MM.1S (cell line): ENCODE measurements around the gene PCAT6.

Source experiments
- DNase-seq: peaks from one replicate; pipeline ENCODE4 v3.0.0-alpha.2; 2015
- H2AFZ ChIP-seq: fragments of 300-600 bp; sonication (generic); 2 replicates; pipeline ENCODE4 v1.6.0; 2016; ENCODE audit warnings: antibody characterized with exemption, low read length
- H3F3A ChIP-seq: fragments of 300-600 bp; sonication (generic); 2 replicates; pipeline ENCODE4 v1.6.1; 2016; ENCODE audit warnings: mild to moderate bottlenecking, antibody characterized with exemption, low read length, moderate library complexity, mixed read lengths; ENCODE audit not compliant: insufficient read depth
- H3K27ac ChIP-seq: fragments of 300-600 bp; sonication (generic); 2 replicates; pipeline ENCODE4 v1.5.1; 2016; ENCODE audit warnings: mild to moderate bottlenecking, low read length
- H3K27me3 ChIP-seq: fragments of 300-600 bp; sonication (generic); replicated peaks from 2 replicates; pipeline ENCODE4 v1.6.0; 2016; ENCODE audit warnings: low read length; ENCODE audit not compliant: insufficient read depth
- H3K36me3 ChIP-seq: fragments of 300-600 bp; sonication (generic); replicated peaks from 2 replicates; pipeline ENCODE4 v1.6.1; 2016; ENCODE audit warnings: mild to moderate bottlenecking, low read length, mixed read lengths; ENCODE audit not compliant: insufficient read depth
- H3K4me1 ChIP-seq: fragments of 300-600 bp; sonication (generic); 2 replicates; pipeline ENCODE4 v1.6.1; 2016; ENCODE audit warnings: low read length, mixed read lengths
- H3K4me2 ChIP-seq: fragments of 300-600 bp; sonication (generic); 2 replicates; pipeline ENCODE4 v1.6.0; 2016; ENCODE audit warnings: low read depth, low read length
- H3K4me3 ChIP-seq: fragments of 300-600 bp; sonication (generic); 2 replicates; pipeline ENCODE4 v1.5.1; 2016; ENCODE audit warnings: low read length, mixed read lengths
- H3K79me2 ChIP-seq: fragments of 300-600 bp; sonication (generic); 2 replicates; pipeline ENCODE4 v1.6.1; 2016; ENCODE audit warnings: mixed run types, low read length, mixed read lengths
- H3K9ac ChIP-seq: fragments of 300-600 bp; sonication (generic); 2 replicates; pipeline ENCODE4 v1.6.1; 2016; ENCODE audit warnings: low read length, mixed read lengths
- H3K9me2 ChIP-seq: fragments of 300-600 bp; sonication (generic); replicated peaks from 2 replicates; pipeline ENCODE4 v1.6.1; 2016; ENCODE audit warnings: mild to moderate bottlenecking, low read length, mixed read lengths; ENCODE audit not compliant: insufficient read depth
- H3K9me3 ChIP-seq: fragments of 300-600 bp; sonication (generic); replicated peaks from 2 replicates; pipeline ENCODE4 v1.6.1; 2016; ENCODE audit warnings: mild to moderate bottlenecking, low read length, mixed read lengths; ENCODE audit not compliant: insufficient read depth
- H4K20me1 ChIP-seq: fragments of 300-600 bp; sonication (generic); 2 replicates; pipeline ENCODE4 v1.6.1; 2016; ENCODE audit warnings: mild to moderate bottlenecking, low read length, moderate library complexity, mixed read lengths; ENCODE audit not compliant: insufficient read depth
- CTCF ChIP-seq: fragments of 300-600 bp; sonication (generic); IDR thresholded peaks from 2 replicates; pipeline ENCODE4 v1.5.1; 2016; ENCODE audit warnings: antibody characterized with exemption, low read length, mixed read lengths
- EZH2 ChIP-seq: fragments of 300-600 bp; sonication (generic); optimal IDR thresholded peaks from 2 replicates; pipeline ENCODE3; 2017; ENCODE audit warnings: low read depth, mild to moderate bottlenecking, antibody characterized with exemption, low read length, mixed read lengths
- EZH2phosphoT487 ChIP-seq: fragments of 300-600 bp; sonication (generic); IDR thresholded peaks from 2 replicates; pipeline ENCODE4 v1.6.1; 2018; ENCODE audit warnings: antibody characterized with exemption, low read length

Gene PCAT6

DNA sequence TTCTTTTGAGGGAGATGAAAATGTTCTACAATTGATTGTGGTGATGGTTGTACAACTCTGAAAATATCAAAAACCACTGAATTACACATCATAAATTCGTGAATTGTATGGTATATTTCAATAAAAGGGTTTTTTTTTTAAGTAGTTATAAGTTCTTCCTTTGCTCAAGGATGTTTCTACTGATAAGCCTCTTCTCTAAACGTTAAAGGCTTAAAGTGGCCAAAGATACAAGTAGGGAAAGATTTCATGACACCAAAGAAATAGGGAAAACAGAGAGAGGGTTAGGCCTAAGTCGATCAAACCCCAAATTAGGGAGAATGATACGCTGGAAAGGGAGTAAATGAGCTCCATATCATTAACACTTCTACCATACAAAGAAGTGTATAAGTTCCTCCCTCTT, 6.6 kb upstream of the PCAT6 start:
- TF ChIP-seq CTCF (no peak), EZH2 (no peak), EZH2phosphoT487 (no peak)
- Histone ChIP-seq H3K9me3 (no peaks in the 10 kb centered on the region), H3K9ac (no peak overlapping the region), H3K27me3 (peaks cover 15% of the 10 kb centered on the region), H3K4me2 (no peak overlapping the region), H2AFZ (no peak overlapping the region), H3K4me3 (no peak overlapping the region), H3K36me3 (no peaks in the 10 kb centered on the region), H3F3A (no peaks in the 10 kb centered on the region), H3K4me1 (peaks cover under 1% of the 10 kb centered on the region; the same call in 1 of the 2 replicates), H4K20me1 (no peaks in the 10 kb centered on the region), H3K9me2 (no peaks in the 10 kb centered on the region), H3K27ac (no peak overlapping the region), H3K79me2 (no peaks in the 10 kb centered on the region)
- no peak for DNase-seq

DNA sequence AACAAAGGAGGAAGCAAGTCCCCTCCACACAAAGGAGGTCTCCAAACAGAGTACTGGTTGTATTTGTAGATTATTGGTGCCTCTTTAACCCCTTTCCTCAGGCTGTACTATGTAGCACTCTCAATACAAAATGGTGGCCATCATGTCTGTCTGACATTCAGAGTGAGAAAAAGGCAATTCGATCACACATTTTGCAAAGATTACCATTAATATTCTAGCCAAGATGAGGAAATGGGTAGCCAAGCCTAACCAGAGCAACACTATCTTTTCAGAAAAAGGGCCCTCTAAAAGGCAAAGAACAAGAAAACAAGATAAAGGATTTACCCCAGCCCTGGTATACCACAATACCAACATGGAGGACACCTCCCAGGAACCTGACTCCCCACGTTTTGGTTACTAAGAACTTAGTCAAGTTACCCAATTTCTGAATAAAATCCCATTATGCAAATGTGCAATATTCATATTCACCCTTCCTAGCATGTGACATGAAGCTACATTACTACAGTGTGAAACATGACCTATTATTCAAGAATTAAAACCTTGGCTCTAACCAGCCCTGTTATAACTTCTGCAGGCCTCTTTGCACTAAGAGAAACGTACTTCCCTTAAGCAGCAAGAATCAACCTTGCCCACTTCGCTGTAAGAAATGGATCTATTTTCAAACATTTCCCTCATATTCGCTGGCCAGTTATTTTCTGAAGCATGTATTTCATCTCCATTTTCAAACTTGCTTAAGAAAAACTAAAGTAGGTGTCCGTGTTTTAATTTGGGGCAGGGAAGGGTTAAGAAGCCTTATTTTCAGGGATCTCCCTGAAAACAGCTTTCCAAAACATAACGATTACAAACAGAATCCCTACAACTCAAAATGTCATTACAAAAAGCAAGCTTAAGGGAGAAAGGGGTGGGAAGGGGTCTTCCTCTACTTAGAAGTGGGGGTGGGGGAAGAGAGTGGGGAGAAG, 4.6 kb upstream of the PCAT6 start:
- no peaks in the 10 kb centered on the region for H3K79me2 ChIP-seq
- peaks cover 24% of the 10 kb centered on the region for H3K27me3 ChIP-seq
- H3K9ac ChIP-seq = no peak overlapping the region
- H4K20me1 ChIP-seq = no peaks in the 10 kb centered on the region
- H3K4me3 ChIP-seq = no peak overlapping the region
- TF ChIP-seq CTCF (no peak), EZH2 (no peak), EZH2phosphoT487 (no peak)
- DNase-seq = no peak
- H3F3A ChIP-seq = no peaks in the 10 kb centered on the region
- H3K36me3 ChIP-seq = no peaks in the 10 kb centered on the region
- H2AFZ ChIP-seq = no peak overlapping the region
- no peaks in the 10 kb centered on the region for H3K9me3 ChIP-seq
- H3K4me2 ChIP-seq = no peak overlapping the region; the same call in 1 of the 2 replicates
- H3K4me1 ChIP-seq = no peaks in the 10 kb centered on the region
- no peak overlapping the region for H3K27ac ChIP-seq
- H3K9me2 ChIP-seq = no peaks in the 10 kb centered on the region

- Histone ChIP-seq H3K9ac (no peak overlapping the region), H3F3A (no peaks in the 10 kb centered on the region), H3K9me3 (no peaks in the 10 kb centered on the region), H3K79me2 (no peaks in the 10 kb centered on the region), H2AFZ (no peak overlapping the region), H3K4me3 (no peak overlapping the region), H3K27me3 (peaks cover 32% of the 10 kb centered on the region), H3K4me1 (0 out of 2 replicates have a peak, but pooled peaks cover 2% of the 10 kb centered on the region), H4K20me1 (no peaks in the 10 kb centered on the region), H3K27ac (no peak overlapping the region), H3K9me2 (no peaks in the 10 kb centered on the region), H3K36me3 (no peaks in the 10 kb centered on the region), H3K4me2 (no peak overlapping the region)
- no peak for DNase-seq
- TF ChIP-seq EZH2 (no peak), EZH2phosphoT487 (no peak), CTCF (no peak)
Observed at GRCh38 chr1:202806845-202807450, 3.8 kb upstream of the PCAT6 start.
